Liver (tissue), 3 donors: Measurements from ENCODE around the gene CENPU.

Source experiments
- SP1 ChIP-seq: IDR thresholded peaks from 2 replicates; pipeline ENCODE4 v1.6.1; 2018; ENCODE audit warnings: antibody characterized with exemption, mild to moderate bottlenecking
- TF ChIP-seq, protein P1 (sequence below): IDR thresholded peaks from 2 replicates; pipeline ENCODE4 v1.6.1; 2016; ENCODE audit warnings: antibody characterized with exemption
- TF ChIP-seq, protein P2 (sequence below): IDR thresholded peaks from 2 replicates; pipeline ENCODE4 v1.6.1; 2016; ENCODE audit warnings: antibody characterized with exemption
- TF ChIP-seq, protein P3 (sequence below): fragments of 150-350 bp; IDR thresholded peaks from 2 replicates; pipeline ENCODE4 v1.5.1; 2017; ENCODE audit warnings: improper control_type of control experiment, low read depth, low read length; ENCODE audit not compliant: missing input control
- TF ChIP-seq, protein P4 (sequence below): IDR thresholded peaks from 2 replicates; pipeline ENCODE4 v1.6.1; 2016; ENCODE audit warnings: antibody characterized with exemption
- donor health status: healthy.
- donor health status: healthy.

DNA sequence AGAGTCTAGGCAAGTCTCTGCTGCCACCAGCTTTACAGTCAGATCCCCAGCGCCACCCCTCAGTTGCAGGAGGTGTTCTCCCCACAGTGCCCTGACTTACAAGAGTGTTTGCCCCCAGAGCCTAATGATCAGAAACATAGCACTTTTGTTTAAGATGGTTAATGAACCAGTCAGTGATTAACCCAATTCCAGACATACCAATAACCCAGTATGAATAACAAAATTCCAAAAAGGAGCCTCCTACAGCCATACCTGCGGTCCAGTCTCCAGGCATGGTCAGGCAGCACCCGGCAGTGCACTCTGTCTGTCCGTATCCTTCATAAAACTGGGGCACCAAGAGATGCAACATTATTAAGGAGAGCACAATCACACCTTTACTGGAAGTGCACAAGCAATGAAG is 30.7 kb upstream of the CENPU start:
- TF ChIP-seq, protein P1, sequence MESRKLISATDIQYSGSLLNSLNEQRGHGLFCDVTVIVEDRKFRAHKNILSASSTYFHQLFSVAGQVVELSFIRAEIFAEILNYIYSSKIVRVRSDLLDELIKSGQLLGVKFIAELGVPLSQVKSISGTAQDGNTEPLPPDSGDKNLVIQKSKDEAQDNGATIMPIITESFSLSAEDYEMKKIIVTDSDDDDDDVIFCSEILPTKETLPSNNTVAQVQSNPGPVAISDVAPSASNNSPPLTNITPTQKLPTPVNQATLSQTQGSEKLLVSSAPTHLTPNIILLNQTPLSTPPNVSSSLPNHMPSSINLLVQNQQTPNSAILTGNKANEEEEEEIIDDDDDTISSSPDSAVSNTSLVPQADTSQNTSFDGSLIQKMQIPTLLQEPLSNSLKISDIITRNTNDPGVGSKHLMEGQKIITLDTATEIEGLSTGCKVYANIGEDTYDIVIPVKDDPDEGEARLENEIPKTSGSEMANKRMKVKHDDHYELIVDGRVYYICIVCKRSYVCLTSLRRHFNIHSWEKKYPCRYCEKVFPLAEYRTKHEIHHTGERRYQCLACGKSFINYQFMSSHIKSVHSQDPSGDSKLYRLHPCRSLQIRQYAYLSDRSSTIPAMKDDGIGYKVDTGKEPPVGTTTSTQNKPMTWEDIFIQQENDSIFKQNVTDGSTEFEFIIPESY, result no peak
- no peak for TF ChIP-seq SP1
- TF ChIP-seq, protein P2, sequence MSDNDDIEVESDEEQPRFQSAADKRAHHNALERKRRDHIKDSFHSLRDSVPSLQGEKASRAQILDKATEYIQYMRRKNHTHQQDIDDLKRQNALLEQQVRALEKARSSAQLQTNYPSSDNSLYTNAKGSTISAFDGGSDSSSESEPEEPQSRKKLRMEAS, result no peak
- TF ChIP-seq, protein P3, sequence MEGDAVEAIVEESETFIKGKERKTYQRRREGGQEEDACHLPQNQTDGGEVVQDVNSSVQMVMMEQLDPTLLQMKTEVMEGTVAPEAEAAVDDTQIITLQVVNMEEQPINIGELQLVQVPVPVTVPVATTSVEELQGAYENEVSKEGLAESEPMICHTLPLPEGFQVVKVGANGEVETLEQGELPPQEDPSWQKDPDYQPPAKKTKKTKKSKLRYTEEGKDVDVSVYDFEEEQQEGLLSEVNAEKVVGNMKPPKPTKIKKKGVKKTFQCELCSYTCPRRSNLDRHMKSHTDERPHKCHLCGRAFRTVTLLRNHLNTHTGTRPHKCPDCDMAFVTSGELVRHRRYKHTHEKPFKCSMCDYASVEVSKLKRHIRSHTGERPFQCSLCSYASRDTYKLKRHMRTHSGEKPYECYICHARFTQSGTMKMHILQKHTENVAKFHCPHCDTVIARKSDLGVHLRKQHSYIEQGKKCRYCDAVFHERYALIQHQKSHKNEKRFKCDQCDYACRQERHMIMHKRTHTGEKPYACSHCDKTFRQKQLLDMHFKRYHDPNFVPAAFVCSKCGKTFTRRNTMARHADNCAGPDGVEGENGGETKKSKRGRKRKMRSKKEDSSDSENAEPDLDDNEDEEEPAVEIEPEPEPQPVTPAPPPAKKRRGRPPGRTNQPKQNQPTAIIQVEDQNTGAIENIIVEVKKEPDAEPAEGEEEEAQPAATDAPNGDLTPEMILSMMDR, result no peak
- TF ChIP-seq, protein P4, sequence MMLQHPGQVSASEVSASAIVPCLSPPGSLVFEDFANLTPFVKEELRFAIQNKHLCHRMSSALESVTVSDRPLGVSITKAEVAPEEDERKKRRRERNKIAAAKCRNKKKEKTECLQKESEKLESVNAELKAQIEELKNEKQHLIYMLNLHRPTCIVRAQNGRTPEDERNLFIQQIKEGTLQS, result no peak
